ENCODE data around the gene DDX1. TPM values are rescaled to one million over a fixed set of nuclear protein-coding genes. Genes with fewer than 3 reads are reported as not detected.
"Not testable (repeated sequence)": the region's sequence is repeated elsewhere in the genome, so short reads cannot be mapped to it uniquely, and the experiment has no call there.

DDX1 gene
- 109 TPM for polyA plus RNA-seq (2012; ENCODE audit: insufficient read depth, insufficient read length, low read depth)

- Histone ChIP-seq H3K27me3 (no peaks in the 10 kb centered on the region), H3K36me3 (peaks cover 28% of the 10 kb centered on the region), H3K4me1 (no peaks in the 10 kb centered on the region), H3K4me3 (ENCODE audit: low read depth, low read length) (peak within 1 kb of the TSS; percentile 97), H3K9me3 (no peaks in the 10 kb centered on the region)
- TF ChIP-seq, protein P1, sequence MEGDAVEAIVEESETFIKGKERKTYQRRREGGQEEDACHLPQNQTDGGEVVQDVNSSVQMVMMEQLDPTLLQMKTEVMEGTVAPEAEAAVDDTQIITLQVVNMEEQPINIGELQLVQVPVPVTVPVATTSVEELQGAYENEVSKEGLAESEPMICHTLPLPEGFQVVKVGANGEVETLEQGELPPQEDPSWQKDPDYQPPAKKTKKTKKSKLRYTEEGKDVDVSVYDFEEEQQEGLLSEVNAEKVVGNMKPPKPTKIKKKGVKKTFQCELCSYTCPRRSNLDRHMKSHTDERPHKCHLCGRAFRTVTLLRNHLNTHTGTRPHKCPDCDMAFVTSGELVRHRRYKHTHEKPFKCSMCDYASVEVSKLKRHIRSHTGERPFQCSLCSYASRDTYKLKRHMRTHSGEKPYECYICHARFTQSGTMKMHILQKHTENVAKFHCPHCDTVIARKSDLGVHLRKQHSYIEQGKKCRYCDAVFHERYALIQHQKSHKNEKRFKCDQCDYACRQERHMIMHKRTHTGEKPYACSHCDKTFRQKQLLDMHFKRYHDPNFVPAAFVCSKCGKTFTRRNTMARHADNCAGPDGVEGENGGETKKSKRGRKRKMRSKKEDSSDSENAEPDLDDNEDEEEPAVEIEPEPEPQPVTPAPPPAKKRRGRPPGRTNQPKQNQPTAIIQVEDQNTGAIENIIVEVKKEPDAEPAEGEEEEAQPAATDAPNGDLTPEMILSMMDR (IDR thresholded peaks at IDR 0.05; ENCODE audit: low read depth, low read length), result 0 out of 2 replicates have a peak, but pooled peaks have one; percentile 4
- peak; percentile 93 for DNase-seq
Observed at GRCh38 chr2:15591692-15592463, at the start of gene DDX1. Gene DDX1, plus strand, starts transcription at chr2:15591868. Its CDS starts 66 bp downstream, at chr2:15591934.

DNA sequence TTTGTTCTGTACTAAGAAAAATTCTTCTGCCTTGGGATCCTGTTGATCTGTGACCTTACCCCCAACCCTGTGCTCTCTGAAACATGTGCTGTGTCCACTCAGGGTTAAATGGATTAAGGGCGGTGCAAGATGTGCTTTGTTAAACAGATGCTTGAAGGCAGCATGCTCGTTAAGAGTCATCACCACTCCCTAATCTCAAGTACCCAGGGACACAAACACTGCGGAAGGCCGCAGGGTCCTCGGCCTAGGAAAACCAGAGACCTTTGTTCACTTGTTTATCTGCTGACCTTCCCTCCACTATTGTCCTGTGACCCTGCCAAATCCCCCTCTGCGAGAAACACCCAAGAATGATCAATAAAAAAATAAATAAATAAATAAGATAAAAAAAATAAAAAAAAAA, 49.4 kb upstream of the DDX1 start:
- not testable (repeated sequence) for H3K4me1 ChIP-seq; H3K9me3 ChIP-seq; DNase-seq; H3K27me3 ChIP-seq; H3K36me3 ChIP-seq; H3K4me3 ChIP-seq (ENCODE audit: low read depth, low read length)

DNA sequence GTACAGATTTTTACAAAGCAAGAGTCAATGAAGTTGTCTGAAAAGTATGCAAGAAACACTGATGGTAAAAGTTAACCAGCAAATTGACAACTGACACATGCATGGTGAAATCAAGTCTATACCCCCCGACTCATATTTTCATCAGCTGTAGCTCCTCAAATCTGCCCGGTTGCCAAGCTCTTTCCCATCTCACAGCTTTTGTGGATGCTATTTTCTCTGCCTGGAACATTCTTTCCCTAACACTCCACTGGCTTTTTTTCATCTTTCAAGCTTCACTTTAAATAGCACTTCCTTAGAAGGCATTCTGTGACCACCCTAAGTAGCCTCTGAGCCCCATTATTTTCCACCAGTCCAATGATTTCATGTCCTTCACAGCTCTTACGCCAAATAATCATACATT, 48.6 kb upstream of the DDX1 start:
- Histone ChIP-seq H3K4me3 (ENCODE audit: low read depth, low read length) (no peak overlapping the region), H3K9me3 (no peaks in the 10 kb centered on the region), H3K4me1 (peaks cover 3% of the 10 kb centered on the region), H3K27me3 (no peaks in the 10 kb centered on the region; the same call in 1 of the 2 replicates), H3K36me3 (peaks cover 3% of the 10 kb centered on the region)
- DNase-seq, result no peak
- TF ChIP-seq, protein P1 (IDR thresholded peaks at IDR 0.05; ENCODE audit: low read depth, low read length), result no peak

DNA sequence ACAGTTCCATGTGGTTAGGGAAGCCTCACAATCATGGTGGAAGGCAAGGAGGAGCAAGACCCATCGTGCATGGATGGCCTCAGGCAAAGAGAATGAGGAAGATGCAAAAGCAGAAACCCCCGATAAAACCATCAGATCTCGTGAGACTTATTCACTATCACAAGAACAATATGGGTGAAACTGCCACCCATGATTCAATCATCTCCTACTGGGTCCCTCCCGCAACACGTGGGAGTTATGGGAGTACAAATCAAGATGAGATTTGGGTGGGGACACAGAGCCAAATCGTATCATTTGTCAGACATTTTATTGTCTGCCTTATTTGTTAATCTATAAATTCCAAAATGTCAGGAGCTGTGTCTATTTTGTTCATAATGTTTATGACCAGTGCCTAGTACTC, 48.1 kb upstream of the DDX1 start:
- H3K9me3 ChIP-seq, result no peaks in the 10 kb centered on the region
- no peak overlapping the region for H3K4me3 ChIP-seq (ENCODE audit: low read depth, low read length)
- H3K4me1 ChIP-seq, result peaks cover 3% of the 10 kb centered on the region
- DNase-seq, result no peak
- no peaks in the 10 kb centered on the region; the same call in 1 of the 2 replicates for H3K27me3 ChIP-seq
- TF ChIP-seq, protein P1 (IDR thresholded peaks at IDR 0.05; ENCODE audit: low read depth, low read length), result no peak
- peaks cover under 1% of the 10 kb centered on the region for H3K36me3 ChIP-seq

DNA sequence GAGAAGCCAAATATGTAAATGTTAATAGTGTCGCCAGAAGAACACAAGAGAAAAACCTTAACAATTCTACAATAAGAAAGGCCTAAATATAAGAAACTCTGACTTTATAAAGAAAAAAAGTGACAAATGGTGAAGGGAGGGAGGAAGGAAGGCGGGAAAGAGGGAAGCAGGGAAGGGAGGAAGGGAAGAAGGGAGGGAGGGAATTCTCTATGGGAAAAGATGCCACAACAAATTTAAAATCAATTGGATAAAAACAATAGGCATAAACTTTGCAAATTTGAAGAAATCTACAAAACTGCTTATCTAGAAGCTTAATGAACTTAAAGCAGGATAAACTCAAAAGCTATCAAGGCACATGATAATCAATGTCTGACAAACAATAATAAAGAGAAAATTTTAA, 47.4 kb upstream of the DDX1 start:
- TF ChIP-seq, protein P1 (IDR thresholded peaks at IDR 0.05; ENCODE audit: low read depth, low read length), result no peak
- H3K9me3 ChIP-seq, result no peaks in the 10 kb centered on the region
- peaks cover 5% of the 10 kb centered on the region for H3K36me3 ChIP-seq
- no peak overlapping the region for H3K4me3 ChIP-seq (ENCODE audit: low read depth, low read length)
- no peaks in the 10 kb centered on the region; the same call in 1 of the 2 replicates for H3K27me3 ChIP-seq
- no peak for DNase-seq
- H3K4me1 ChIP-seq, result peaks cover 3% of the 10 kb centered on the region

DNA sequence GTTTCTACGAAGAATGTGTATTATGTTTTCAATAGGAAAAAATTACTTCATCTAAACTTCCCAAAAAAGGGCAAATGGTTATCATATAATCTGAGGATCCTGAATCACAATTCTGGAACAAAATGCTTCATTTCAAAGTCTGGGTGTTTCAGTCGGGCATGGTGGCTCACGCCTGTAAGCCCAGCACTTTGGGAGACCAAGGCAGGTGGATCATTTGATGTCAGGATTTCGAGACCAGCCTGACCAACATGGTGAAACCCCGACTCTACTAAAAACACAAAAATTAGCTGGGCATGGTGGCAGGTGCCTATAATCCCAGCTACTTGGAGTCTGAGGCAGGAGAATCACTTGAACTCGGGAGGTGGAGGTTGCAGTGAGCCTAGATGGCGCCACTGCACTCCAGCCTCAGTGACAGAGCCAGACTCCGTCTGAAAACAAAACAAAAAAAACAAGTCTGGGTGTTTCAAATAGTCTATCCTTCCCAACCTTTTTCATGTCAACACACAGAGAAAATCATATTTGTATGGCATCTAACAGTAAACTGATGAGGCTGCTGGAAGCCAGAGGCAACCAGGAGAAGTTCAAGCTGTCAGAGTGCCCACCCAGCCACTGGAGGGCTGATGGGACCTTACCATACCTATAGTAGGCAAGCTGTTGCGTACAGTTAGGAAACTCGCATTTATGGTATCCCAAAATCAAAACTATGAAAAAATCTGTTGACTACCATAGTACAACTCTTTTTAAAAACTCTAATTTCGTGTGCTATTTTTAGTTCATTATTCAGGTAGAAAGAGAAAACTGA, 45.2 kb upstream of the DDX1 start:
- Histone ChIP-seq H3K9me3 (no peaks in the 10 kb centered on the region), H3K36me3 (peaks cover 7% of the 10 kb centered on the region), H3K27me3 (no peaks in the 10 kb centered on the region), H3K4me1 (peaks cover 3% of the 10 kb centered on the region), H3K4me3 (ENCODE audit: low read depth, low read length) (no peak overlapping the region)
- TF ChIP-seq, protein P1 (IDR thresholded peaks at IDR 0.05; ENCODE audit: low read depth, low read length), result peak; percentile 51
- no peak for DNase-seq
